Neural progenitor cell (in vitro differentiated cells): ENCODE measurements around the gene EGFLAM.

Experiments
- CTCF ChIP-seq: fragments of 200-600 bp; sonication (generic); IDR thresholded peaks from 2 replicates; pipeline ENCODE4 v1.5.1; 2017; ENCODE audit warnings: antibody characterized with exemption, mild to moderate bottlenecking
- EZH2 ChIP-seq: fragments of 200-600 bp; sonication (generic); IDR thresholded peaks from 2 replicates; pipeline ENCODE4 v1.6.1; 2017; ENCODE audit warnings: antibody characterized with exemption, mild to moderate bottlenecking, moderate library complexity

GRCh38 chr5:38267372-38267771, 9.0 kb downstream of the EGFLAM start:
- TF ChIP-seq CTCF (no peak), EZH2 (no peak)
